HG03039 (cell line): ENCODE measurements around the gene NOL12.
"Not testable (repeated sequence)": the region's sequence is repeated elsewhere in the genome, so short reads cannot be mapped to it uniquely, and the experiment has no call there.

Experiments
- ATAC-seq: cut with Tn5 transposase; IDR thresholded peaks from one replicate; pipeline ENCODE4 v1.9.1; 2021; ENCODE audit warnings: mild to moderate bottlenecking, moderate library complexity; ENCODE audit not compliant: unreplicated experiment

NOL12 gene

GRCh38 chr22:37678372-37678771, 7.8 kb upstream of the NOL12 start:
- no peak for ATAC-seq

GRCh38 chr22:37679670-37680069, 6.5 kb upstream of the NOL12 start:
- ATAC-seq = no peak

- ATAC-seq = no peak
Observed at GRCh38 chr22:37680191-37680851, 5.8 kb upstream of the NOL12 start.

GRCh38 chr22:37681001-37681424, 5.1 kb upstream of the NOL12 start:
- ATAC-seq = no peak

- ATAC-seq = no peak
Observed at GRCh38 chr22:37681556-37682049, 4.5 kb upstream of the NOL12 start.

- no peak for ATAC-seq
Observed at GRCh38 chr22:37684803-37685615, 1.1 kb upstream of the NOL12 start.

- ATAC-seq = no peak
Observed at GRCh38 chr22:37690407-37690806, 4.3 kb downstream of the NOL12 start.

GRCh38 chr22:37690901-37691504, 4.9 kb downstream of the NOL12 start:
- no peak for ATAC-seq

- no peak for ATAC-seq
Observed at GRCh38 chr22:37692627-37693285, 6.6 kb downstream of the NOL12 start.

- not testable (repeated sequence) for ATAC-seq
Observed at GRCh38 chr22:37694131-37694530, 8.0 kb downstream of the NOL12 start.

GRCh38 chr22:37696260-37696656, 10.1 kb downstream of the NOL12 start:
- not testable (repeated sequence) for ATAC-seq

- peak; percentile 82 for ATAC-seq
Observed at GRCh38 chr22:37696657-37697537, 10.8 kb downstream of the NOL12 start, which contains the start of gene TRIOBP. Gene TRIOBP (plus strand): TSS chr22:37697048. CDS start chr22:37701366, 4,318 bp downstream.

- no peak for ATAC-seq
Observed at GRCh38 chr22:37697538-37697835, 11.3 kb downstream of the NOL12 start.

GRCh38 chr22:37701141-37701786, 15.1 kb downstream of the NOL12 start:
- ATAC-seq = no peak

- ATAC-seq = no peak
Observed at GRCh38 chr22:37703906-37704305, 17.8 kb downstream of the NOL12 start.

- ATAC-seq = no peak
Observed at GRCh38 chr22:37704645-37705044, 18.5 kb downstream of the NOL12 start.

GRCh38 chr22:37705205-37705604, 19.1 kb downstream of the NOL12 start:
- ATAC-seq = no peak

- ATAC-seq = no peak
Observed at GRCh38 chr22:37708580-37709444, 22.7 kb downstream of the NOL12 start.

- ATAC-seq = no peak
Observed at GRCh38 chr22:37709445-37709765, 23.3 kb downstream of the NOL12 start.
